H9 (cell line): ENCODE data around the gene MAP2K7. TPM values are rescaled to one million over a fixed set of nuclear protein-coding genes. Genes with fewer than 3 reads are reported as not detected.

Experiments
- DNase-seq: peaks from one replicate; pipeline ENCODE4 v3.0.0-alpha.2; 2017
- H2AFZ ChIP-seq: one replicate; pipeline ENCODE4 v1.6.1; 2013; ENCODE audit warnings: mild to moderate bottlenecking, low read length, control low read depth, moderate library complexity
- H2AK5ac ChIP-seq: 2 replicates; pipeline ENCODE4 v1.6.1; 2013; ENCODE audit warnings: low read length, control low read depth, mixed read lengths; ENCODE audit not compliant: insufficient read length
- H2BK120ac ChIP-seq: one replicate; pipeline ENCODE4 v1.6.1; 2013; ENCODE audit warnings: low read depth, mild to moderate bottlenecking, low read length, control low read depth, inconsistent platforms; ENCODE audit not compliant: poor library complexity, severe bottlenecking
- H2BK12ac ChIP-seq: 2 replicates; pipeline ENCODE4 v1.6.1; 2013; ENCODE audit warnings: low read length, control low read depth, mixed read lengths, low read depth; ENCODE audit not compliant: insufficient read length
- H2BK15ac ChIP-seq: 2 replicates; pipeline ENCODE4 v1.6.1; 2013; ENCODE audit warnings: low read depth, low read length, control low read depth
- H2BK20ac ChIP-seq: one replicate; pipeline ENCODE4 v1.6.1; 2013; ENCODE audit warnings: low read depth, mild to moderate bottlenecking, low read length, control low read depth, inconsistent platforms; ENCODE audit not compliant: poor library complexity, severe bottlenecking
- H2BK5ac ChIP-seq: 2 replicates; pipeline ENCODE4 v1.6.1; 2013; ENCODE audit warnings: low read length, control low read depth, mixed read lengths; ENCODE audit not compliant: insufficient read length
- H3K14ac ChIP-seq: 2 replicates; pipeline ENCODE4 v1.6.1; 2013; ENCODE audit warnings: low read length, control low read depth; ENCODE audit not compliant: insufficient read depth
- H3K18ac ChIP-seq: 2 replicates; pipeline ENCODE4 v1.6.1; 2013; ENCODE audit warnings: low read depth, mild to moderate bottlenecking, mixed read lengths, low read length, control low read depth; ENCODE audit not compliant: insufficient read length
- H3K23ac ChIP-seq: 2 replicates; pipeline ENCODE4 v1.6.1; 2013; ENCODE audit warnings: low read length, control low read depth, mixed read lengths, low read depth; ENCODE audit not compliant: insufficient read length
- H3K23me2 ChIP-seq: 2 replicates; pipeline ENCODE4 v1.6.1; 2013; ENCODE audit warnings: low read depth, mild to moderate bottlenecking, mixed read lengths, low read length, control low read depth; ENCODE audit not compliant: insufficient read length, poor library complexity, severe bottlenecking
- H3K27ac ChIP-seq: 2 replicates; pipeline ENCODE4 v1.5.1; 2013; ENCODE audit warnings: low read length, control low read depth, mixed read lengths, low read depth; ENCODE audit not compliant: insufficient read length
- H3K27me3 ChIP-seq: 2 replicates; pipeline ENCODE4 v1.6.1; 2013; ENCODE audit warnings: low read length, control low read depth, inconsistent platforms; ENCODE audit not compliant: insufficient read depth
- H3K4ac ChIP-seq: 2 replicates; pipeline ENCODE4 v1.6.1; 2013; ENCODE audit warnings: low read depth, mild to moderate bottlenecking, control low read depth, inconsistent platforms, low read length, moderate library complexity
- H3K4me1 ChIP-seq: 2 replicates; pipeline ENCODE4 v1.6.1; 2013; ENCODE audit warnings: low read length, control low read depth, inconsistent platforms; ENCODE audit not compliant: insufficient read depth
- H3K4me2 ChIP-seq: 2 replicates; pipeline ENCODE4 v1.6.1; 2013; ENCODE audit warnings: low read length, control low read depth, mixed read lengths; ENCODE audit not compliant: insufficient read length, insufficient read depth
- H3K56ac ChIP-seq: 2 replicates; pipeline ENCODE4 v1.6.1; 2013; ENCODE audit warnings: low read depth, mild to moderate bottlenecking, mixed read lengths, low read length, control low read depth; ENCODE audit not compliant: insufficient read length
- H3K79me1 ChIP-seq: 2 replicates; pipeline ENCODE4 v1.6.1; 2013; ENCODE audit warnings: low read depth, mild to moderate bottlenecking, moderate library complexity, low read length, control low read depth, inconsistent platforms; ENCODE audit not compliant: insufficient read depth, poor library complexity, severe bottlenecking
- H3K79me2 ChIP-seq: 2 replicates; pipeline ENCODE4 v1.6.1; 2013; ENCODE audit warnings: low read length, control low read depth, inconsistent platforms; ENCODE audit not compliant: insufficient read depth
- H3K9ac ChIP-seq: 2 replicates; pipeline ENCODE4 v1.6.1; 2013; ENCODE audit warnings: low read length, control low read depth, mixed read lengths; ENCODE audit not compliant: insufficient read length; ENCODE audit errors: extremely low read depth
- H3K9me3 ChIP-seq: one replicate; pipeline ENCODE4 v1.6.1; 2013; ENCODE audit warnings: low read depth, low read length, inconsistent platforms; ENCODE audit not compliant: control insufficient read depth
- H3T11ph ChIP-seq: one replicate; pipeline ENCODE4 v1.6.1; 2013; ENCODE audit warnings: mild to moderate bottlenecking, low read length, control low read depth, inconsistent platforms
- H4K20me1 ChIP-seq: one replicate; pipeline ENCODE4 v1.6.1; 2013; ENCODE audit not compliant: control insufficient read depth, insufficient read length, insufficient read depth
- H4K5ac ChIP-seq: 2 replicates; pipeline ENCODE4 v1.6.1; 2013; ENCODE audit warnings: low read depth, mild to moderate bottlenecking, mixed read lengths, low read length, control low read depth; ENCODE audit not compliant: insufficient read length
- H4K8ac ChIP-seq: replicated peaks from 2 replicates; pipeline ENCODE4 v1.6.1; 2013; ENCODE audit warnings: low read length, control low read depth, mixed read lengths, low read depth; ENCODE audit not compliant: insufficient read length
- H4K91ac ChIP-seq: 2 replicates; pipeline ENCODE4 v1.6.1; 2013; ENCODE audit warnings: low read depth, mild to moderate bottlenecking, moderate library complexity, mixed read lengths, low read length, control low read depth; ENCODE audit not compliant: insufficient read length
- H3K27ac Mint-ChIP-seq, 3 experiments: 2 replicates in 2 of 3; 3 replicates in 1 of 3; pipeline ENCODE4 v1.8.0; 2020 to 2021; ENCODE audit warnings: mixed read lengths in 3 of 3, mild to moderate bottlenecking in 1 of 3, moderate library complexity in 1 of 3
- H3K27me3 Mint-ChIP-seq: 2 replicates; pipeline ENCODE4 v1.8.0; 2021; ENCODE audit warnings: low read depth, mild to moderate bottlenecking, moderate library complexity, mixed read lengths
- H3K36me3 Mint-ChIP-seq, 3 experiments: 2 replicates in 2 of 3; 3 replicates in 1 of 3; pipeline ENCODE4 v1.8.0; 2020 to 2021; ENCODE audit warnings: low read depth in 3 of 3, mixed read lengths in 3 of 3; ENCODE audit not compliant: insufficient read depth in 1 of 3
- H3K4me1 Mint-ChIP-seq, 2 experiments: 2 replicates each; pipeline ENCODE4 v1.8.0; 2020; ENCODE audit warnings: mixed read lengths in 2 of 2
- H3K4me3 Mint-ChIP-seq, 2 experiments: 2 replicates in 1 of 2; 3 replicates in 1 of 2; pipeline ENCODE4 v1.8.0; 2020 to 2021; ENCODE audit warnings: mild to moderate bottlenecking in 2 of 2, mixed read lengths in 2 of 2, moderate library complexity in 1 of 2
- H3K9me3 Mint-ChIP-seq, 2 experiments: 2 replicates in 1 of 2; 3 replicates in 1 of 2; pipeline ENCODE4 v1.8.0; 2020; ENCODE audit warnings: mild to moderate bottlenecking in 2 of 2, mixed read lengths in 2 of 2, moderate library complexity in 1 of 2
- CTCF ChIP-seq: fragments of 200-600 bp; sonication (generic); conservative IDR thresholded peaks from 3 replicates; pipeline ENCODE4 v1.8.0; 2021; ENCODE audit warnings: antibody characterized with exemption, mild to moderate bottlenecking
- WGBS: extraction: QIAGEN DNeasy Blood & Tissue Kit; methylation state at CpG from one replicate; pipeline ENCODE4 v1.1.7; 2013; ENCODE audit warnings: missing lambda C conversion rate, low lambda C conversion rate, mixed read lengths; ENCODE audit not compliant: insufficient read length; ENCODE audit errors: extremely low coverage; 5-methylcytosine and 5-hydroxymethylcytosine counted together
- total RNA-seq: library from RNA; stranded (reverse); gene quantifications from 2 replicates; pipeline ENCODE4 v1.2.1, GENCODE V29; 2021

The MAP2K7 gene
- total RNA-seq, 1 experiment from 2014 or later = 48.1 TPM

GRCh38 chr19:7901337-7901736 lies 2.3 kb upstream of the MAP2K7 start:
- H3K9me3 Mint-ChIP-seq = no peaks in the 10 kb centered on the region; a peak in 3 of 5 replicates

More at GRCh38 chr19:7901337-7901736, 2.3 kb upstream of the MAP2K7 start:
- Mint-ChIP-seq H3K27me3 (peaks cover 3% of the 10 kb centered on the region; the same call in 1 of the 2 replicates), H3K36me3 (peaks cover 13 to 29% (median 20%) of the 10 kb centered on the region in 3 experiments), H3K4me1 (peaks cover 15 to 24% of the 10 kb centered on the region in 2 experiments), H3K4me3 (no peak overlapping the region), H3K27ac (no peak overlapping the region)
- H3K79me1 ChIP-seq = no peaks in the 10 kb centered on the region
- no peak overlapping the region for H2BK12ac ChIP-seq
- H3K18ac ChIP-seq = no peak overlapping the region
- H3K27ac ChIP-seq = no peak overlapping the region
- no peak overlapping the region for H4K91ac ChIP-seq
- H3T11ph ChIP-seq = no peak overlapping the region
- H3K4ac ChIP-seq = no peak overlapping the region
- TF ChIP-seq CTCF = no peak
- H3K4me2 ChIP-seq = no peak overlapping the region
- no peak overlapping the region for H3K9ac ChIP-seq
- peaks cover 16% of the 10 kb centered on the region for H3K23me2 ChIP-seq
- no peak overlapping the region for H3K23ac ChIP-seq
- H4K5ac ChIP-seq = no peak overlapping the region
- no peak overlapping the region for H4K8ac ChIP-seq
- H3K9me3 ChIP-seq = no peaks in the 10 kb centered on the region
- H2AFZ ChIP-seq = no peak overlapping the region
- H4K20me1 ChIP-seq = no peaks in the 10 kb centered on the region
- WGBS = no CpG with 5 or more reads among the region's 7 CpGs
- no peaks in the 10 kb centered on the region for H3K27me3 ChIP-seq
- no peak overlapping the region for H3K56ac ChIP-seq
- no peak overlapping the region for H3K14ac ChIP-seq
- DNase-seq = no peak
- H3K79me2 ChIP-seq = peaks cover 6% of the 10 kb centered on the region; the same call in 1 of the 2 replicates
- no peak overlapping the region for H2BK15ac ChIP-seq
- H3K4me1 ChIP-seq = 0 out of 2 replicates have a peak, but pooled peaks cover 4% of the 10 kb centered on the region
- H2AK5ac ChIP-seq = no peak overlapping the region
- H2BK120ac ChIP-seq = no peak overlapping the region
- no peak overlapping the region for H2BK20ac ChIP-seq
- no peak overlapping the region for H2BK5ac ChIP-seq
